Mesenchymal stem cell (in vitro differentiated cells and primary cell): ENCODE measurements around the gene SON.
"Not testable (repeated sequence)": the region's sequence is repeated elsewhere in the genome, so short reads cannot be mapped to it uniquely, and the experiment has no call there.

ENCODE experiments used
- DNase-seq: peaks from one replicate; pipeline ENCODE4 v3.0.0-alpha.2; 2013
- H2AFZ ChIP-seq: one replicate; pipeline ENCODE4 v1.6.1; 2013; ENCODE audit warnings: low read depth, mild to moderate bottlenecking, control low read depth, inconsistent platforms, low read length, moderate library complexity
- H2AK5ac ChIP-seq: 2 replicates; pipeline ENCODE4 v1.6.1; 2013; ENCODE audit warnings: low read length, moderate library complexity, mild to moderate bottlenecking, inconsistent platforms; ENCODE audit not compliant: severe bottlenecking
- H2BK120ac ChIP-seq: one replicate; pipeline ENCODE4 v1.6.1; 2013; ENCODE audit warnings: low read depth, mild to moderate bottlenecking, inconsistent platforms, low read length, moderate library complexity
- H2BK12ac ChIP-seq, 2 experiments: one replicate each; pipeline ENCODE4 v1.6.1; 2013; ENCODE audit warnings: inconsistent platforms in 2 of 2, low read length in 2 of 2, mild to moderate bottlenecking in 2 of 2, moderate library complexity in 2 of 2, control low read depth in 1 of 2
- H2BK15ac ChIP-seq: one replicate; pipeline ENCODE4 v1.6.1; 2013; ENCODE audit warnings: mild to moderate bottlenecking, low read depth, inconsistent platforms; ENCODE audit not compliant: poor library complexity, severe bottlenecking
- H2BK5ac ChIP-seq: 2 replicates; pipeline ENCODE4 v1.6.1; 2013; ENCODE audit warnings: low read depth, mild to moderate bottlenecking, low read length, control low read depth, inconsistent platforms; ENCODE audit not compliant: poor library complexity, severe bottlenecking
- H3K14ac ChIP-seq, 2 experiments: one replicate each; pipeline ENCODE4 v1.6.1; 2013; ENCODE audit warnings: inconsistent platforms in 2 of 2, low read length in 2 of 2, control low read depth in 1 of 2, mild to moderate bottlenecking in 1 of 2, moderate library complexity in 1 of 2
- H3K18ac ChIP-seq, 2 experiments: one replicate each; pipeline ENCODE4 v1.6.1; 2013; ENCODE audit warnings: inconsistent platforms in 2 of 2, low read length in 2 of 2, control low read depth in 1 of 2, low read depth in 1 of 2, mild to moderate bottlenecking in 1 of 2
- H3K23ac ChIP-seq, 2 experiments: one replicate each; pipeline ENCODE4 v1.6.1; 2013; ENCODE audit warnings: inconsistent platforms in 2 of 2, low read length in 2 of 2, mild to moderate bottlenecking in 2 of 2, moderate library complexity in 2 of 2, control low read depth in 1 of 2
- H3K27ac ChIP-seq: 2 replicates; pipeline ENCODE4 v1.5.1; 2013; ENCODE audit warnings: mild to moderate bottlenecking, moderate library complexity, low read length, control low read depth, inconsistent platforms; ENCODE audit not compliant: poor library complexity, severe bottlenecking
- H3K27me3 ChIP-seq, 2 experiments: 2 replicates each; pipeline versions ENCODE4 v1.6.1 to v1.7.0; 2013; ENCODE audit warnings: low read length in 2 of 2, mild to moderate bottlenecking in 2 of 2, moderate library complexity in 2 of 2, control low read depth in 1 of 2, inconsistent platforms in 1 of 2; ENCODE audit not compliant: control insufficient read depth in 1 of 2, insufficient read depth in 1 of 2
- H3K36me3 ChIP-seq, 2 experiments: 2 replicates each; pipeline versions ENCODE4 v1.6.1 to v1.7.0; 2013; ENCODE audit warnings: low read length in 2 of 2, control low read depth in 1 of 2, inconsistent platforms in 1 of 2, low read depth in 1 of 2, mild to moderate bottlenecking in 1 of 2; ENCODE audit not compliant: insufficient read depth in 2 of 2, control insufficient read depth in 1 of 2
- H3K4ac ChIP-seq, 2 experiments: one replicate each; pipeline ENCODE4 v1.6.1; 2013; ENCODE audit warnings: inconsistent platforms in 2 of 2, low read length in 2 of 2, mild to moderate bottlenecking in 2 of 2, moderate library complexity in 2 of 2, control low read depth in 1 of 2, low read depth in 1 of 2
- H3K4me1 ChIP-seq: 2 replicates; pipeline ENCODE4 v1.6.1; 2013; ENCODE audit warnings: low read depth, low read length, control low read depth; ENCODE audit not compliant: control insufficient read depth, insufficient read depth
- H3K4me2 ChIP-seq: 2 replicates; pipeline ENCODE4 v1.6.1; 2013; ENCODE audit warnings: low read length, mild to moderate bottlenecking, inconsistent platforms; ENCODE audit not compliant: poor library complexity, severe bottlenecking
- H3K4me3 ChIP-seq, 2 experiments: 2 replicates each; pipeline versions ENCODE4 v1.5.1 to v1.7.0; 2013; ENCODE audit warnings: low read length in 2 of 2, mild to moderate bottlenecking in 2 of 2, control low read depth in 1 of 2, low read depth in 1 of 2; ENCODE audit not compliant: insufficient read depth in 1 of 2
- H3K79me1 ChIP-seq: replicated peaks from 2 replicates; pipeline ENCODE4 v1.6.1; 2013; ENCODE audit warnings: mild to moderate bottlenecking, control low read depth, low read length, inconsistent platforms; ENCODE audit not compliant: poor library complexity, severe bottlenecking
- H3K9ac ChIP-seq: 2 replicates; pipeline ENCODE4 v1.7.0; 2013; ENCODE audit warnings: mild to moderate bottlenecking, low read length, moderate library complexity
- H3K9me3 ChIP-seq: 2 replicates; pipeline ENCODE4 v1.7.0; 2013; ENCODE audit warnings: mild to moderate bottlenecking, low read length; ENCODE audit not compliant: control insufficient read depth
- H4K8ac ChIP-seq: one replicate; pipeline ENCODE4 v1.6.1; 2013; ENCODE audit warnings: inconsistent platforms, mild to moderate bottlenecking, low read length, moderate library complexity
- H4K91ac ChIP-seq: one replicate; pipeline ENCODE4 v1.6.1; 2013; ENCODE audit warnings: mild to moderate bottlenecking, low read length, inconsistent platforms
- WGBS: methylation state at CpG from one replicate; pipeline ENCODE4 v1.1.7; 2013; ENCODE audit warnings: mixed read lengths; 5-methylcytosine and 5-hydroxymethylcytosine counted together

Gene SON

DNA sequence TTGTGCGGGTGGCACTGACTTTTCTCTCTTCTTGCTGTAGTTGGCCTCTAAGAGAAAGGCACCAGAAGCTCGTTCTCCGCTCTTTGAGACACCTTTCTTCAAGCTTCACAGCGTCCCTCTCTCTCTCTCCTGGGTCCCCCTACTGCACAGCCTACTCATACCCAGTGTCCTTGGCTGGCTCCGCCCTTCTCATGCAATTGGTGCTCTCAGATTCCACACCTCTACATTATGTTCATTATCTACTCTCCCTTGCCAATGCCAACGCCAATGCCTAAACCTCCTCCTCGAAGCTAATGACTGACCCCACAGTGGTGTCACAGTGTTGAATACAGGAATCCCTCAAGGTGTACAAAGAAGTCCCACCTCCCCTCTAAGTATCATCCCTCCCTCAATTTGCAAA, 46.5 kb upstream of the SON start:
- peaks cover 6 to 15% of the 10 kb centered on the region in 2 experiments for H3K27me3 ChIP-seq

DNA sequence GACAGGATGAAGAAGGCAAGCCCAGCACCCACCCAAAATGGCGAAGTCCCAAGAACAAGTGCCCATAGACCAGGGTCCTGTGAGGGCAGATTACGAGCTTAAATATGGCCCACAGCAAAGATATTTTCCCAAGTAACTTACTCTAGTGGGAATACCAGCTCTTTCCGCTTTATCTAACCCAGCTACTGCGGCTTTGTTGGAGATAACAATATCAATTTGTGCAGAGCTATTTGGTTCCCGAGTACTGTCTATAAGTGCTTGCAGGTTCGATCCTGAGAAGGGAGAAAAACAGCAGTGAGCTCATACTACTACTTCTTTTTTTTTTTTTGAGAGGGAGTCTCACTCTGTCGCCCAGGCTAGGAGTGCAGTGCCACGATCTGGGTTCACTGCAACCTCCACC, 37.0 kb upstream of the SON start:
- Histone ChIP-seq H3K4me1 (no peaks in the 10 kb centered on the region), H3K4me3 (no peak overlapping the region), H3K14ac (no peak overlapping the region), H3K27me3 (no peaks in the 10 kb centered on the region), H2BK15ac (no peak overlapping the region), H2BK12ac (no peak overlapping the region), H3K4ac (no peak overlapping the region), H2AK5ac (no peak overlapping the region), H3K9ac (no peak overlapping the region), H4K8ac (no peak overlapping the region), H4K91ac (no peak overlapping the region), H3K36me3 (peaks cover 16 to 74% of the 10 kb centered on the region in 2 experiments), H3K9me3 (no peaks in the 10 kb centered on the region), H3K18ac (no peak overlapping the region), H3K4me2 (no peak overlapping the region), H2BK120ac (no peak overlapping the region), H3K79me1 (peaks cover 6% of the 10 kb centered on the region), H3K23ac (no peak overlapping the region), H2AFZ (no peak overlapping the region), H2BK5ac (no peak overlapping the region), H3K27ac (no peak overlapping the region)
- 97% methylated on average over 6 of the region's 8 CpGs for WGBS
- no peak for DNase-seq

More for the DNA sequence above, 46.5 kb upstream of the SON start:
- no peak overlapping the region for H4K91ac ChIP-seq
- no peak overlapping the region for H2AK5ac ChIP-seq
- no peak overlapping the region for H2BK12ac ChIP-seq
- H3K14ac ChIP-seq, result no peak overlapping the region
- no peak for DNase-seq
- H3K9me3 ChIP-seq, result no peaks in the 10 kb centered on the region
- H2BK15ac ChIP-seq, result no peak overlapping the region
- no peak overlapping the region for H4K8ac ChIP-seq
- H3K4ac ChIP-seq, result no peak overlapping the region
- no peak overlapping the region for H3K18ac ChIP-seq
- no peak overlapping the region for H2BK5ac ChIP-seq
- no peak overlapping the region for H3K4me2 ChIP-seq
- no peaks in the 10 kb centered on the region for H3K4me1 ChIP-seq
- H3K9ac ChIP-seq, result no peak overlapping the region
- H3K23ac ChIP-seq, result no peak overlapping the region
- H2BK120ac ChIP-seq, result no peak overlapping the region
- no peaks in the 10 kb centered on the region for H3K36me3 ChIP-seq
- H3K4me3 ChIP-seq, result no peak overlapping the region
- H3K79me1 ChIP-seq, result no peaks in the 10 kb centered on the region
- 50% methylated on average over 7 of the region's 7 CpGs for WGBS
- H3K27ac ChIP-seq, result no peak overlapping the region
- no peak overlapping the region for H2AFZ ChIP-seq

DNA sequence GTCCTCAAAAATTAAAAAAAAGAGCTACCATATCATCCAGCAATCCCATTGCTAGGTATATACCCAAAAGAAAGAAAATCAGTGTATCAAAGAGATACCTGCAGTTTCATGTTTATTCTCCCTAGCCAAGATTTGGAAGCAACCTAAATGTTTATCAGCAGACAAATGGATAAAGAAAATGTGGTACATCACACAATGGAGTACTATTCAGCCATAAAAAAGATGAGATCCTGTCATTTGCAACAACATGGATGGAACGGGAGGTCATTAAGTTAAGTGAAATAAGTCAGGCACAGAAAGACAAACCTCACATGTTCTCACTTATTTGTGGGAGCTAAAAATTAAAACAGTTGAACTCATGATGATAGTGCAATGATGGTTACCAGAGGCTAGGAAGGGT, 35.8 kb upstream of the SON start:
- not testable (repeated sequence) for H4K91ac ChIP-seq, H3K4me1 ChIP-seq, H2BK5ac ChIP-seq, H2BK120ac ChIP-seq, H3K23ac ChIP-seq, H3K79me1 ChIP-seq, H3K14ac ChIP-seq, H3K27ac ChIP-seq, H3K4me2 ChIP-seq, H2BK12ac ChIP-seq, H3K27me3 ChIP-seq, H3K9ac ChIP-seq, H3K18ac ChIP-seq, H4K8ac ChIP-seq, H2AFZ ChIP-seq, DNase-seq, H3K9me3 ChIP-seq, H3K4ac ChIP-seq, H2BK15ac ChIP-seq, H3K4me3 ChIP-seq, H2AK5ac ChIP-seq
- 100% methylated on average over 1 of the region's 1 CpG for WGBS
- peaks cover 20 to 83% of the 10 kb centered on the region in 2 experiments for H3K36me3 ChIP-seq

DNA sequence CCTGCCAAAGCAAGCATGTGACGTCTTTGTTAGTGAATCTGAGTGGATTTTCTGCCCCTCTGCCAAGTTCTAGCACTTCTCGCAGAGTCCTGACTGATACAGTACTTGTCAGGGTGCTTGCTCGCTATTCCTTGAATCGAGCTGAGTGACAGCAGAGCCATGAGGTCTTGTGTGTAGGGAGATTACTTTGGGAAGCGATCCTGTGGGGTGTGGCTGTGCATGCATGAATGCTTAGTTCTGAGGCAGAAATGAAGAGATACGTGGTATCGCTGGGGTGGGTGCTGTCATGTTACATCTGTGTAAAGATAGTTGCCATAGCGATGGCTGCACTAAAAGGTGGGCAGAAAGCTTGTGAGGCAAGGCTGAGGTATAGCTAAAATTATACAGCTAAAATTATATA, 32.0 kb upstream of the SON start:
- Histone ChIP-seq H4K91ac (no peak overlapping the region), H3K4ac (no peak overlapping the region), H2BK12ac (no peak overlapping the region), H4K8ac (no peak overlapping the region), H3K9ac (no peak overlapping the region), H2BK5ac (no peak overlapping the region), H3K4me3 (no peak overlapping the region), H3K9me3 (no peaks in the 10 kb centered on the region), H3K27me3 (no peaks in the 10 kb centered on the region), H3K79me1 (peaks cover 4% of the 10 kb centered on the region), H3K4me2 (no peak overlapping the region), H3K18ac (no peak overlapping the region), H2AK5ac (no peak overlapping the region), H3K14ac (no peak overlapping the region), H3K23ac (no peak overlapping the region), H2BK15ac (no peak overlapping the region), H2BK120ac (no peak overlapping the region), H2AFZ (no peak overlapping the region), H3K27ac (no peak overlapping the region), H3K36me3 (peaks cover 34 to 85% of the 10 kb centered on the region in 2 experiments), H3K4me1 (no peaks in the 10 kb centered on the region)
- over 99% methylated on average over 8 of the region's 8 CpGs for WGBS
- DNase-seq, result no peak
